IMR-90 (cell line): ENCODE results near the gene GNAS-AS1. TPM values are rescaled to one million over a fixed set of nuclear protein-coding genes. Genes with fewer than 3 reads are reported as not detected.

Experiments used
- ATAC-seq: fragments of 200-7000 bp; cut with Tn5 transposase; 2 replicates; pipeline ENCODE4 v1.9.1; 2020; ENCODE audit warnings: low read depth, mild to moderate bottlenecking, moderate library complexity
- BruUV-seq: library from RNA; stranded (reverse); fragments of 400-500 nt; replicated peaks from 2 replicates; lab custom pipeline; 2021; lab: Mats Ljungman, UMichigan
- CTCF ChIA-PET: fragments of 300-600 bp; formaldehyde crosslinking; extraction: SDS; loops from one replicate; lab custom pipeline; 2021; ENCODE audit warnings: antibody characterized with exemption; lab: Yijun Ruan, JAX
- POLR2A ChIA-PET: fragments of 300-600 bp; sonication (Branson Sonifier 250); formaldehyde crosslinking; loops from one replicate; lab custom pipeline; 2022; ENCODE audit warnings: antibody characterized with exemption; ENCODE audit not compliant: unreplicated experiment; lab: Charles Lee
- DNase-seq: peaks from one replicate; pipeline ENCODE4 v3.0.0; 2013
- H2AFZ ChIP-seq: replicated peaks from 2 replicates; pipeline ENCODE3; 2013; ENCODE audit warnings: low read length, mild to moderate bottlenecking; ENCODE audit not compliant: poor library complexity
- H2AK5ac ChIP-seq: 2 replicates; pipeline ENCODE4 v1.6.1; 2013; ENCODE audit warnings: low read depth, low read length, inconsistent platforms
- H2AK9ac ChIP-seq: replicated peaks from 2 replicates; pipeline ENCODE3; 2013; ENCODE audit warnings: mild to moderate bottlenecking, low read depth, low read length, moderate library complexity; ENCODE audit not compliant: poor library complexity
- H2BK120ac ChIP-seq: 2 replicates; pipeline ENCODE4 v1.6.1; 2013; ENCODE audit warnings: low read depth, low read length, inconsistent platforms
- H2BK15ac ChIP-seq: 3 replicates; pipeline ENCODE4 v1.6.1; 2013; ENCODE audit warnings: low read depth, low read length, inconsistent platforms
- H2BK20ac ChIP-seq: 2 replicates; pipeline ENCODE4 v1.6.1; 2013; ENCODE audit warnings: low read depth, mild to moderate bottlenecking, inconsistent platforms, low read length, moderate library complexity
- H2BK5ac ChIP-seq: 2 replicates; pipeline ENCODE4 v1.6.1; 2013; ENCODE audit warnings: mild to moderate bottlenecking, low read depth, low read length, inconsistent platforms; ENCODE audit not compliant: poor library complexity, severe bottlenecking
- H3K14ac ChIP-seq: replicated peaks from 2 replicates; pipeline ENCODE4 v1.6.1; 2013; ENCODE audit warnings: low read depth, low read length, inconsistent platforms
- H3K18ac ChIP-seq: 2 replicates; pipeline ENCODE4 v1.6.1; 2013; ENCODE audit warnings: low read depth, low read length, control low read depth
- H3K23ac ChIP-seq: 2 replicates; pipeline ENCODE4 v1.6.1; 2013; ENCODE audit warnings: low read depth, low read length, inconsistent platforms
- H3K27ac ChIP-seq: 2 replicates; pipeline ENCODE4 v1.5.1; 2013; ENCODE audit warnings: mild to moderate bottlenecking, control low read depth, low read length; ENCODE audit not compliant: insufficient read depth
- H3K27me3 ChIP-seq: 2 replicates; pipeline ENCODE4 v1.6.1; 2013; ENCODE audit warnings: low read length; ENCODE audit not compliant: control insufficient read depth, insufficient read depth
- H3K36me3 ChIP-seq: 2 replicates; pipeline ENCODE4 v1.6.1; 2013; ENCODE audit warnings: low read length, mixed read lengths; ENCODE audit not compliant: control insufficient read depth, insufficient read depth
- H3K4ac ChIP-seq: 2 replicates; pipeline ENCODE4 v1.6.1; 2013; ENCODE audit warnings: low read depth, low read length, inconsistent platforms
- H3K4me1 ChIP-seq: 2 replicates; pipeline ENCODE4 v1.6.1; 2013; ENCODE audit warnings: low read length, mixed read lengths; ENCODE audit not compliant: control insufficient read depth, insufficient read depth
- H3K4me2 ChIP-seq: 2 replicates; pipeline ENCODE4 v1.6.1; 2013; ENCODE audit warnings: low read depth, mild to moderate bottlenecking, control low read depth, low read length, moderate library complexity
- H3K4me3 ChIP-seq: 2 replicates; pipeline ENCODE4 v1.5.1; 2013; ENCODE audit warnings: low read depth, mild to moderate bottlenecking, control low read depth, low read length, moderate library complexity; ENCODE audit not compliant: insufficient read depth
- H3K56ac ChIP-seq: 2 replicates; pipeline ENCODE4 v1.6.1; 2013; ENCODE audit warnings: low read length, inconsistent platforms; ENCODE audit not compliant: insufficient read depth; ENCODE audit errors: extremely low read depth
- H3K79me1 ChIP-seq, 2 experiments: 2 replicates each; pipeline ENCODE4 v1.6.1; 2013; ENCODE audit warnings: low read length in 2 of 2, inconsistent platforms in 1 of 2, low read depth in 1 of 2
- H3K9ac ChIP-seq: 2 replicates; pipeline ENCODE4 v1.6.1; 2013; ENCODE audit warnings: low read depth, low read length, control low read depth
- H3K9me1 ChIP-seq: 2 replicates; pipeline ENCODE4 v1.6.1; 2013; ENCODE audit warnings: low read length, inconsistent platforms; ENCODE audit not compliant: insufficient read depth
- H3K9me3 ChIP-seq: 2 replicates; pipeline ENCODE4 v1.6.1; 2013; ENCODE audit warnings: low read length; ENCODE audit not compliant: control insufficient read depth, insufficient read depth
- H4K20me1 ChIP-seq: 2 replicates; pipeline ENCODE4 v1.6.1; 2013; ENCODE audit warnings: low read length, inconsistent platforms; ENCODE audit not compliant: insufficient read depth
- H4K5ac ChIP-seq: 2 replicates; pipeline ENCODE4 v1.6.1; 2013; ENCODE audit warnings: mild to moderate bottlenecking, low read depth, low read length, control low read depth
- H4K8ac ChIP-seq, 2 experiments: 2 replicates each; pipeline ENCODE4 v1.6.1; 2013; ENCODE audit warnings: low read depth in 2 of 2, low read length in 2 of 2, control low read depth in 1 of 2, inconsistent platforms in 1 of 2
- H4K91ac ChIP-seq: 2 replicates; pipeline ENCODE4 v1.6.1; 2013; ENCODE audit warnings: low read depth, low read length, inconsistent platforms; ENCODE audit not compliant: insufficient read depth
- BHLHE40 ChIP-seq: fragments of 150-350 bp; IDR thresholded peaks from 2 replicates; pipeline ENCODE4 v1.6.1; 2016; ENCODE audit warnings: mild to moderate bottlenecking, low read depth, low read length
- CEBPB ChIP-seq: IDR thresholded peaks from 2 replicates; pipeline ENCODE4 v1.6.1; 2012; ENCODE audit warnings: low read depth, low read length, improper control_type of control experiment
- FOS ChIP-seq: fragments of 150-350 bp; IDR thresholded peaks from 2 replicates; pipeline ENCODE4 v1.6.1; 2016; ENCODE audit warnings: low read depth, low read length
- MAFK ChIP-seq: IDR thresholded peaks from 2 replicates; pipeline ENCODE4 v1.6.1; 2012; ENCODE audit warnings: low read depth, low read length, improper control_type of control experiment
- MAZ ChIP-seq: IDR thresholded peaks from 2 replicates; pipeline ENCODE4 v1.6.1; 2012; ENCODE audit warnings: low read depth, mild to moderate bottlenecking, low read length, improper control_type of control experiment, moderate library complexity, borderline replicate concordance
- MXI1 ChIP-seq: IDR thresholded peaks from 2 replicates; pipeline ENCODE4 v1.6.1; 2012; ENCODE audit warnings: low read depth, mild to moderate bottlenecking, low read length, moderate library complexity, borderline replicate concordance
- NFE2L2 ChIP-seq: fragments of 150-350 bp; IDR thresholded peaks from 2 replicates; pipeline ENCODE4 v1.6.1; 2016; ENCODE audit warnings: low read depth, mild to moderate bottlenecking, low read length
- RAD21 ChIP-seq: IDR thresholded peaks from 2 replicates; pipeline ENCODE4 v1.6.1; 2012; ENCODE audit warnings: low read length, improper control_type of control experiment
- RCOR1 ChIP-seq: IDR thresholded peaks from 2 replicates; pipeline ENCODE4 v1.6.1; 2012; ENCODE audit warnings: mild to moderate bottlenecking, low read length, improper control_type of control experiment; ENCODE audit not compliant: insufficient replicate concordance
- RFX5 ChIP-seq: IDR thresholded peaks from 2 replicates; pipeline ENCODE4 v1.8.0; 2012; ENCODE audit warnings: low read depth, mild to moderate bottlenecking, low read length, moderate library complexity
- SMC3 ChIP-seq: fragments of 150-350 bp; IDR thresholded peaks from 2 replicates; pipeline ENCODE4 v1.6.1; 2016; ENCODE audit warnings: low read depth, mild to moderate bottlenecking, antibody characterized with exemption, low read length, moderate library complexity
- WGBS, 2 experiments: methylation state at CpG; one replicate each; pipeline versions ENCODE4 v1.1.5 to v1.1.7; 2013; ENCODE audit warnings: missing lambda C conversion rate in 2 of 2; ENCODE audit not compliant: insufficient read length in 1 of 2; ENCODE audit errors: extremely low coverage in 2 of 2; 5-methylcytosine and 5-hydroxymethylcytosine counted together
- dilution Hi-C: fragments of 300-500 bp; cut with HindIII; formaldehyde crosslinking; loops from one replicate; pipeline ENCODE4 v1.14.3; 2018; ENCODE audit warnings: low sequenced_read_pairs; ENCODE audit not compliant: unreplicated experiment
- in situ Hi-C: fragments of 300-500 bp; cut with MboI; formaldehyde crosslinking; loops from 3 replicates; pipeline ENCODE4 v1.14.3; 2019; ENCODE audit warnings: low sequenced_read_pairs, inconsistent platforms, mixed read lengths
- intact Hi-C: fragments of 100-400 bp; cut with micrococcal nuclease; formaldehyde crosslinking; loops from 2 replicates; pipeline ENCODE4 v1.10.0; 2022
- polyA plus RNA-seq, 3 experiments: library from polyadenylated mRNA; depleted of rRNA; stranded (reverse); fragments of >200 nt; gene quantifications; 2 replicates each; pipeline ENCODE4 v1.2.3, GENCODE V29; 2012; ENCODE audit warnings: low replicate concordance in 1 of 3
- total RNA-seq: library from RNA; depleted of rRNA; stranded (reverse); fragments of >200 nt; gene quantifications from 2 replicates; pipeline ENCODE4 v1.2.3, GENCODE V29; 2012
- TF ChIP-seq, protein P1 (sequence below): fragments of 150-350 bp; IDR thresholded peaks from 2 replicates; pipeline ENCODE4 v1.6.1; 2016; ENCODE audit warnings: low read depth, mild to moderate bottlenecking, low read length, moderate library complexity, borderline replicate concordance
- TF ChIP-seq, protein P2 (sequence below): fragments of 150-350 bp; IDR thresholded peaks from 2 replicates; pipeline ENCODE4 v1.6.1; 2017; ENCODE audit warnings: mild to moderate bottlenecking, antibody characterized with exemption, low read length, low read depth
- TF ChIP-seq, protein P3 (sequence below): conservative IDR thresholded peaks from 2 replicates; pipeline ENCODE4 v1.5.1; 2012; ENCODE audit warnings: mild to moderate bottlenecking, low read depth, low read length, improper control_type of control experiment

The GNAS-AS1 gene
- total and polyA plus RNA-seq, 2 of the 4 experiments (the other 2 are of a cell fraction), result 0.54 to 0.60 TPM

DNA sequence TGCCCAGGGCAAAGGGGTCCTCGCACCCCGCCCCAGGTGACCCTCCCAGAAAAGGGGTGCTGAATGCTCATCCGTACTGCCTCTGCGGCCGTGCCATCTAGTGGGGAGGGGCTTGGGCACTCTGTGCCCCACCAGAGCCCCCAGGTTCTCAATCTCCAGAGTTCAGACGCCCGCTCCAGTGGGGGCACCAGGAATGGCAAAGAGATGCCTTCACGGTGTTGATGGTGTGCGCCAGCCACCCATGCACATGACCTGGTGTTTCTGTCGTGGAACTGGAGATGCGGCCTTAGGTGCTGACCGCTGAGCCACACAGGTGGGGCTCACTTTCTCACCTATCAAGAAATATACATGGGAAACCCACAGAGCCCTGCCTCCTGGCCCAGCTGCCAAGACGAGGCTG is 30.8 kb downstream of the GNAS-AS1 start:
- BruUV-seq, result no TSS peak
- TF ChIP-seq RFX5, result no peak
- no peak for TF ChIP-seq MAZ
- TF ChIP-seq RAD21, result no peak
- no peak for TF ChIP-seq MXI1
- TF ChIP-seq MAFK, result no peak
- no peak for TF ChIP-seq RCOR1
- TF ChIP-seq, protein P1, sequence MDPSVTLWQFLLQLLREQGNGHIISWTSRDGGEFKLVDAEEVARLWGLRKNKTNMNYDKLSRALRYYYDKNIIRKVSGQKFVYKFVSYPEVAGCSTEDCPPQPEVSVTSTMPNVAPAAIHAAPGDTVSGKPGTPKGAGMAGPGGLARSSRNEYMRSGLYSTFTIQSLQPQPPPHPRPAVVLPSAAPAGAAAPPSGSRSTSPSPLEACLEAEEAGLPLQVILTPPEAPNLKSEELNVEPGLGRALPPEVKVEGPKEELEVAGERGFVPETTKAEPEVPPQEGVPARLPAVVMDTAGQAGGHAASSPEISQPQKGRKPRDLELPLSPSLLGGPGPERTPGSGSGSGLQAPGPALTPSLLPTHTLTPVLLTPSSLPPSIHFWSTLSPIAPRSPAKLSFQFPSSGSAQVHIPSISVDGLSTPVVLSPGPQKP, result no peak
- no peak for TF ChIP-seq BHLHE40
- TF ChIP-seq CEBPB, result no peak
- TF ChIP-seq, protein P2, sequence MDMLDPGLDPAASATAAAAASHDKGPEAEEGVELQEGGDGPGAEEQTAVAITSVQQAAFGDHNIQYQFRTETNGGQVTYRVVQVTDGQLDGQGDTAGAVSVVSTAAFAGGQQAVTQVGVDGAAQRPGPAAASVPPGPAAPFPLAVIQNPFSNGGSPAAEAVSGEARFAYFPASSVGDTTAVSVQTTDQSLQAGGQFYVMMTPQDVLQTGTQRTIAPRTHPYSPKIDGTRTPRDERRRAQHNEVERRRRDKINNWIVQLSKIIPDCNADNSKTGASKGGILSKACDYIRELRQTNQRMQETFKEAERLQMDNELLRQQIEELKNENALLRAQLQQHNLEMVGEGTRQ, result no peak
- TF ChIP-seq SMC3, result no peak
- no peak for TF ChIP-seq NFE2L2
- TF ChIP-seq, protein P3, sequence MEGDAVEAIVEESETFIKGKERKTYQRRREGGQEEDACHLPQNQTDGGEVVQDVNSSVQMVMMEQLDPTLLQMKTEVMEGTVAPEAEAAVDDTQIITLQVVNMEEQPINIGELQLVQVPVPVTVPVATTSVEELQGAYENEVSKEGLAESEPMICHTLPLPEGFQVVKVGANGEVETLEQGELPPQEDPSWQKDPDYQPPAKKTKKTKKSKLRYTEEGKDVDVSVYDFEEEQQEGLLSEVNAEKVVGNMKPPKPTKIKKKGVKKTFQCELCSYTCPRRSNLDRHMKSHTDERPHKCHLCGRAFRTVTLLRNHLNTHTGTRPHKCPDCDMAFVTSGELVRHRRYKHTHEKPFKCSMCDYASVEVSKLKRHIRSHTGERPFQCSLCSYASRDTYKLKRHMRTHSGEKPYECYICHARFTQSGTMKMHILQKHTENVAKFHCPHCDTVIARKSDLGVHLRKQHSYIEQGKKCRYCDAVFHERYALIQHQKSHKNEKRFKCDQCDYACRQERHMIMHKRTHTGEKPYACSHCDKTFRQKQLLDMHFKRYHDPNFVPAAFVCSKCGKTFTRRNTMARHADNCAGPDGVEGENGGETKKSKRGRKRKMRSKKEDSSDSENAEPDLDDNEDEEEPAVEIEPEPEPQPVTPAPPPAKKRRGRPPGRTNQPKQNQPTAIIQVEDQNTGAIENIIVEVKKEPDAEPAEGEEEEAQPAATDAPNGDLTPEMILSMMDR, result no peak
- no peak for TF ChIP-seq FOS
- H3K23ac ChIP-seq, result no peak overlapping the region
- no peak overlapping the region for H2BK120ac ChIP-seq
- DNase-seq (no peak), ATAC-seq (no peak)
- H3K4ac ChIP-seq, result no peak overlapping the region
- H2BK15ac ChIP-seq, result no peak overlapping the region
- no peak overlapping the region for H4K8ac ChIP-seq
- H3K14ac ChIP-seq, result no peak overlapping the region
- POLR2A ChIA-PET, result no interaction called here
- no peak overlapping the region for H4K5ac ChIP-seq
- no peak overlapping the region for H4K91ac ChIP-seq
- H3K9ac ChIP-seq, result no peak overlapping the region
- H3K4me1 ChIP-seq, result peaks cover 5% of the 10 kb centered on the region
- no peak overlapping the region for H2BK5ac ChIP-seq
- no peaks in the 10 kb centered on the region for H4K20me1 ChIP-seq
- no peak overlapping the region for H3K4me3 ChIP-seq
- no peak overlapping the region for H3K27ac ChIP-seq
- H3K18ac ChIP-seq, result no peak overlapping the region
- H2AK5ac ChIP-seq, result no peak overlapping the region
- no peak overlapping the region for H3K56ac ChIP-seq
- no peaks in the 10 kb centered on the region; the same call in 1 of the 2 replicates for H3K27me3 ChIP-seq
- H2AK9ac ChIP-seq, result no peak overlapping the region
- no peaks in the 10 kb centered on the region; the same call in 1 of the 2 replicates for H3K9me1 ChIP-seq
- dilution Hi-C loops, result no loop called here
- WGBS, 2 experiments, result 92% methylated on average over 3 of the region's 13 CpGs; no CpG with 5 or more reads in 1 of the 2 experiments
- CTCF ChIA-PET, result no interaction called here
- no peaks in the 10 kb centered on the region for H3K36me3 ChIP-seq
- no peak overlapping the region for H2AFZ ChIP-seq
- no peak overlapping the region for H3K4me2 ChIP-seq
- in situ Hi-C loops, result no loop called here
- H2BK20ac ChIP-seq, result no peak overlapping the region
- H3K9me3 ChIP-seq, result no peaks in the 10 kb centered on the region
- H3K79me1 ChIP-seq, result no peaks in the 10 kb centered on the region
- intact Hi-C loops, result no loop called here
